ENCODE results near the gene OSMR. TPM values are rescaled to one million over a fixed set of nuclear protein-coding genes. Genes with fewer than 3 reads are reported as not detected.

Gene OSMR
- total RNA-seq, 1 experiment from 2014 or later: 1.6 TPM

GRCh38 chr5:38800515-38800914 lies 45.3 kb upstream of the OSMR start:
- H3K56ac ChIP-seq (ENCODE audit: insufficient read length, low read depth, low read length): no peak overlapping the region
- H3K36me3 Mint-ChIP-seq (ENCODE audit: insufficient read depth in 1 of 3, low read depth in 3 of 3): no peaks in the 10 kb centered on the region
- no peaks in the 10 kb centered on the region for H3K4me1 ChIP-seq (ENCODE audit: insufficient read depth, low read length)
- no peak overlapping the region for H2BK120ac ChIP-seq (ENCODE audit: low read depth, low read length, poor library complexity, severe bottlenecking)
- no peak overlapping the region for H3K23ac ChIP-seq (ENCODE audit: insufficient read length, low read depth, low read length)
- H2AK5ac ChIP-seq (ENCODE audit: insufficient read length, low read length): no peak overlapping the region
- no peaks in the 10 kb centered on the region for H3K23me2 ChIP-seq (ENCODE audit: insufficient read length, low read depth, low read length, poor library complexity, severe bottlenecking)
- no peak for TF ChIP-seq CTCF (conservative IDR thresholded peaks at IDR 0.05)
- H3K9me3 Mint-ChIP-seq: no peaks in the 10 kb centered on the region
- H4K91ac ChIP-seq (ENCODE audit: insufficient read length, low read depth, low read length): no peak overlapping the region
- no peak overlapping the region for H2BK20ac ChIP-seq (ENCODE audit: low read depth, low read length, poor library complexity, severe bottlenecking)
- H3K4me3 Mint-ChIP-seq: no peak overlapping the region
- H2BK5ac ChIP-seq (ENCODE audit: insufficient read length, low read length): no peak overlapping the region
- H3K4me1 Mint-ChIP-seq: no peaks in the 10 kb centered on the region
- no peak overlapping the region for H2AFZ ChIP-seq (ENCODE audit: low read length)
- H3K4me2 ChIP-seq (ENCODE audit: insufficient read depth, insufficient read length, low read length): no peak overlapping the region
- H2BK12ac ChIP-seq (ENCODE audit: insufficient read length, low read depth, low read length): no peak overlapping the region
- DNase-seq: no peak
- H3K9me3 ChIP-seq (ENCODE audit: control insufficient read depth, low read depth, low read length): no peaks in the 10 kb centered on the region
- no peak overlapping the region for H3K27ac ChIP-seq (ENCODE audit: insufficient read length, low read depth, low read length)
- no peak overlapping the region for H3T11ph ChIP-seq (ENCODE audit: low read length)
- no peak overlapping the region for H2BK15ac ChIP-seq (ENCODE audit: low read depth, low read length)
- no peak overlapping the region for H4K5ac ChIP-seq (ENCODE audit: insufficient read length, low read depth, low read length)
- H3K79me1 ChIP-seq (ENCODE audit: insufficient read depth, low read depth, low read length, poor library complexity, severe bottlenecking): no peaks in the 10 kb centered on the region
- no CpG with 5 or more reads among the region's 3 CpGs for WGBS (ENCODE audit: extremely low coverage, insufficient read length, low lambda C conversion rate)
- H3K27ac Mint-ChIP-seq: no peak overlapping the region
- no peaks in the 10 kb centered on the region for H3K27me3 Mint-ChIP-seq (ENCODE audit: low read depth)
- no peaks in the 10 kb centered on the region for H3K79me2 ChIP-seq (ENCODE audit: insufficient read depth, low read length)
- no peaks in the 10 kb centered on the region for H3K27me3 ChIP-seq (ENCODE audit: insufficient read depth, low read length)
- H4K20me1 ChIP-seq (ENCODE audit: control insufficient read depth, insufficient read depth, insufficient read length): no peaks in the 10 kb centered on the region
- H3K9ac ChIP-seq (ENCODE audit: extremely low read depth, insufficient read length, low read length): no peak overlapping the region
- no peak overlapping the region for H3K18ac ChIP-seq (ENCODE audit: insufficient read length, low read depth, low read length)
- H4K8ac ChIP-seq (replicated peaks; ENCODE audit: insufficient read length, low read depth, low read length): no peak overlapping the region
- H3K14ac ChIP-seq (ENCODE audit: insufficient read depth, low read length): no peak overlapping the region
- no peak overlapping the region for H3K4ac ChIP-seq (ENCODE audit: low read depth, low read length)

Measured in H9 (cell line).